ENCODE data around the gene CHPF2. TPM values are rescaled to one million over a fixed set of nuclear protein-coding genes. Genes with fewer than 3 reads are reported as not detected.

Gene CHPF2
- total and polyA plus RNA-seq, 10 donors: 16.3 to 55.4 (median 43.7) TPM

DNA sequence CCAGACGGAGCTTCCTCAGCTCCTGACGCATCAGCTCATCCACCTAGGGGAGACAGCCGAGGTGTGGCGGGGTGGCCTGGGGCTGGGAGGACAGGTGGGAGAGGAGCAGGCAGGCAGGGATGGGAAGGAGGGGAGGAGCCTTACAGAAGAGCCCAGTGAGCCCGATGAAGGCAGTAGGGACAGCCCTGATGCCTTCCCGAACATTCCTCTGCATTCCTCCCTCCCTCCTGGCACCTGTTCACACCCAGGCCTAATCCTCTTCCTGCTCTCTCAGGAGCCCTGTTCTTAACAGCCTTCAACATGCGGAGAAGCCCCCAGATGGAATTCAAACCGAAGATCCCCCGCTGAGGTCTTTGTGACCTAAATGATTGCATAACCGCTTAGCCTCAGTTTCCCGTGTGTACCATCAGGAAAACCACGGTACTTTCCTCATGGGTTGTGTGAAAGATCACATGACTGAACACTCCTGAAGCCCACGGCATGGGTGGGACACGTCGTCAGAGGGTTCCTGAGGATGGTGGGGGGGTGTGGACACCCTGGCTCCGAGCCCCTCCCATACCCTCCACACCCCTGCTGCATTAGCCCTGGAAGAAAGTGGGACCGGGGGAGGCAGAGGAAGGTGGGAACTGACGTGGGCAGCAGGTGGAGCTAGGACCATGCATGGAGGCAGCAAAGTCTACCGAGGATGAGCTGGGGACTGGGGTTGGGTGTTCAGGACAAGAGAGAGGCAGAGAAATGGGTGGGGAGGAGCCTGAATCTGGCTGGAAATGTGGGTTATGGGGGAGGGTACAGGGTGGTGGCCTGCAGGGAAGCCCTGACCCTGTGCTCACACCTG, 36.5 kb upstream of the CHPF2 start:
- H3K27me3 ChIP-seq (replicated peaks in 1 of 7): peaks cover 0 to 32% (median 3%) of the 10 kb centered on the region in 7 donors
- intact Hi-C loops (cut with DNase I; ENCODE audit: low total_unique reads): no loop called here
- no peaks in the 10 kb centered on the region for H3K4me1 ChIP-seq
- TF ChIP-seq, protein P1, sequence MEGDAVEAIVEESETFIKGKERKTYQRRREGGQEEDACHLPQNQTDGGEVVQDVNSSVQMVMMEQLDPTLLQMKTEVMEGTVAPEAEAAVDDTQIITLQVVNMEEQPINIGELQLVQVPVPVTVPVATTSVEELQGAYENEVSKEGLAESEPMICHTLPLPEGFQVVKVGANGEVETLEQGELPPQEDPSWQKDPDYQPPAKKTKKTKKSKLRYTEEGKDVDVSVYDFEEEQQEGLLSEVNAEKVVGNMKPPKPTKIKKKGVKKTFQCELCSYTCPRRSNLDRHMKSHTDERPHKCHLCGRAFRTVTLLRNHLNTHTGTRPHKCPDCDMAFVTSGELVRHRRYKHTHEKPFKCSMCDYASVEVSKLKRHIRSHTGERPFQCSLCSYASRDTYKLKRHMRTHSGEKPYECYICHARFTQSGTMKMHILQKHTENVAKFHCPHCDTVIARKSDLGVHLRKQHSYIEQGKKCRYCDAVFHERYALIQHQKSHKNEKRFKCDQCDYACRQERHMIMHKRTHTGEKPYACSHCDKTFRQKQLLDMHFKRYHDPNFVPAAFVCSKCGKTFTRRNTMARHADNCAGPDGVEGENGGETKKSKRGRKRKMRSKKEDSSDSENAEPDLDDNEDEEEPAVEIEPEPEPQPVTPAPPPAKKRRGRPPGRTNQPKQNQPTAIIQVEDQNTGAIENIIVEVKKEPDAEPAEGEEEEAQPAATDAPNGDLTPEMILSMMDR (IDR thresholded peaks at IDR 0.05 in 8 of 11, conservative IDR thresholded peaks at IDR 0.05 in 3 of 11): no peak
- no peak for TF ChIP-seq POLR2AphosphoS5 (IDR thresholded peaks at IDR 0.05)
- TF ChIP-seq POLR2A (IDR thresholded peaks at IDR 0.05): no peak
- DNase-seq: no peak
- 44 to 64% (median 47%) methylated on average over 16 to 19 of the region's 19 CpGs for WGBS, 5 donors
- no peak overlapping the region for H3K4me3 ChIP-seq
- H3K36me3 ChIP-seq: no peaks in the 10 kb centered on the region
- no peaks in the 10 kb centered on the region for H3K9me3 ChIP-seq
- no peak overlapping the region for H3K27ac ChIP-seq

DNA sequence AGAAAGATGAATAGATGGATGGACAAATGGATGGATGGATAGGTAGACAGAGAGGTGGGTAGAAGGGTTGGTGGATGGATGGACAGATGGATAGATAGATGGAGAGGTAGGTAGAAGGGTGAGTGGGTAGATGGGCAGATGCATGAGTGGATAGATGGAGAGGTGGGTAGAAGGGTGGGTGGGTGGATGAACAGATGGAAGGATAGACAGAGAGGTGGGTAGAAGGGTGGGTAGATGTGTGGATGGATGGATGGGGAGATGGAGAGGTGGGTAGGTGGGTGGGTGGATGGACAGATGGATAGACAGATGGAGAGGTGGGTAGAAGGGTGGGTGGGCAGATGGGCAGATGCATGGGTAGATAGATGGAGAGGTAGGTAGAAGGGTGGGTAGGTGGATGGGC, 34.4 kb upstream of the CHPF2 start:
- H3K27ac ChIP-seq: no peak overlapping the region
- TF ChIP-seq POLR2A (IDR thresholded peaks at IDR 0.05) (no peak), POLR2AphosphoS5 (IDR thresholded peaks at IDR 0.05) (no peak)
- TF ChIP-seq, protein P1 (IDR thresholded peaks at IDR 0.05 in 8 of 11, conservative IDR thresholded peaks at IDR 0.05 in 3 of 11): no peak
- H3K9me3 ChIP-seq: no peaks in the 10 kb centered on the region
- no peak overlapping the region for H3K4me3 ChIP-seq
- no peaks in the 10 kb centered on the region for H3K4me1 ChIP-seq
- intact Hi-C loops (cut with DNase I; ENCODE audit: low total_unique reads): no loop called here
- peaks cover 0 to 33% (median 3%) of the 10 kb centered on the region in 7 donors for H3K27me3 ChIP-seq (replicated peaks in 1 of 7)
- no peaks in the 10 kb centered on the region for H3K36me3 ChIP-seq
- DNase-seq: no peak

DNA sequence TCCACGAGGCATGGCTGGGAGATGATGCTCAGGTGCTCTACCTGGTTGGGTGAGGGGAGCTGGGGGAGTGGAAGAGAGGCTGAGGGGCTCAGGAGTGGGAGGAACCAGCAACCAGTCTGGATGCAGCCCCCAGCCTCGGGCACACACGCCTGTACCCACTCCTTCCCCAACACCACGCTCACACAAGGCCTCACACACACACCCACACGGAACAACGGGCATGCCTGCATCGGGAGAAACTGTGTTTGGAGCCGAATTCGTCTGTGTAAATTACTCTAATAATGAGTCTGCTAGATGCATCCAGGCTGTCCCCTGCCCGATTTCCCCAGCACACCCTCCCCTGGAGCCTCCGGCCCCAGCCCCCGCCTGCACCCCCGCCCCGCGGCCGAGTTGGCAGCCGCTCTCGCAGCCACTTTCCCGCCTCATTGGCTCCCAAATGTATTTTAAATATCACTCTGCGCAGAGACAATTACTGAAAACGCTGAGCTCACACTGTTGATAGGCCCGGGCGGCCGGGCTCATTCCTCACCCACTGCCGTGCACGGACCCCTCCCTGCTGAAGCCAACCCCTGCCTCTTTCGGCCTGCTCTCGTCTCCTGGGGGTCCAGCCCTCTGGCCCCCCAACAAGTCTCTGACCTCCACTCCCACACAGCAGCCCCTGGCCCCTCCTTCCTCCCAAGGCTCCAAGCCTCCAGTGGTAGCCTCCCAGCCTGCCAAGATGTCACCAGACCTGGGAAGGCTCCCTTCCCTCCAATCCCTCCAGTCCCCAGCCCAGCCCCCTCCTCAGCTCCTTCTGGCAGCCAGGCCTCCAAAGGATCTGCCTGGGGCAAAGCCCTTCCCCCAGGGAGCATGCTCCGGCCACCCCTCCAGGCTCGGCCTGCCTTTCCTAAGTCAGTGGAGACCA, 33.1 kb upstream of the CHPF2 start:
- no peak overlapping the region for H3K4me3 ChIP-seq
- 71 to 88% (median 78%) methylated on average over 30 of the region's 30 CpGs for whole genome bisulfite sequencing, 5 donors
- H3K36me3 ChIP-seq: no peaks in the 10 kb centered on the region
- peaks cover 0 to 42% (median 3%) of the 10 kb centered on the region in 7 donors for H3K27me3 ChIP-seq (replicated peaks in 1 of 7)
- H3K4me1 ChIP-seq: no peaks in the 10 kb centered on the region
- H3K9me3 ChIP-seq: no peaks in the 10 kb centered on the region
- TF ChIP-seq, protein P1 (IDR thresholded peaks at IDR 0.05 in 8 of 11, conservative IDR thresholded peaks at IDR 0.05 in 3 of 11): no peak
- TF ChIP-seq POLR2A (IDR thresholded peaks at IDR 0.05): no peak
- no peak for TF ChIP-seq POLR2AphosphoS5 (IDR thresholded peaks at IDR 0.05)
- DNase-seq: no peak
- intact Hi-C loops (cut with DNase I; ENCODE audit: low total_unique reads): no loop called here
- H3K27ac ChIP-seq: no peak overlapping the region

DNA sequence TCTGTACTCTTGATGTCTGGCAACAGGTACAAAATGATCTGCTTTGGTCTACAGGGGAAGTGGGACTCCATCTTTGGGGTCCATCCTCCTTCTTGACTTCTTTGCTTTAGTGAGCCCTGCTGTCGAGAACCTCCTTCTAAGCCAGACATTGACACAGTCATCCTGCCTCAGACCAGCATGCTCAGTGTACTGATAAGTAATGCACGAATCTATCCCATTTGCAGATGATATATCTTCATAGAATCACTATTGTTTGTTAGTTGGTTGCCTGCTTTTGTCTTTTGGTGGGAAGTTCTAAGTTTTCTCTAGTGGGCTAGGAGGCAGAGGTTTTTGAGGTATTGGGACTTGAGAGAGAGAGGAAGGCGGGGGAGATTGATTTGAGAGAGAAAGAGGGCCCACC, 30.9 kb upstream of the CHPF2 start:
- Histone ChIP-seq H3K4me1 (peaks cover 0 to under 1% (median 0%) of the 10 kb centered on the region in 6 donors), H3K27me3 (replicated peaks in 1 of 7) (peaks cover 0 to 45% (median 12%) of the 10 kb centered on the region in 7 donors), H3K27ac (no peak overlapping the region), H3K4me3 (no peak overlapping the region), H3K36me3 (no peaks in the 10 kb centered on the region), H3K9me3 (no peaks in the 10 kb centered on the region)
- 64 to 90% (median 78%) methylated on average over 3 of the region's 3 CpGs for WGBS, 5 donors
- no peak for DNase-seq
- TF ChIP-seq POLR2AphosphoS5 (IDR thresholded peaks at IDR 0.05): no peak
- TF ChIP-seq, protein P1 (IDR thresholded peaks at IDR 0.05 in 8 of 11, conservative IDR thresholded peaks at IDR 0.05 in 3 of 11): no peak
- no peak for TF ChIP-seq POLR2A (IDR thresholded peaks at IDR 0.05)
- intact Hi-C loops (cut with DNase I; ENCODE audit: low total_unique reads): no loop called here

Data from spleen (tissue), 11 donors.